IPS-18c (cell line): Measurements from ENCODE around the gene GTF2H4.
"Not testable (repeated sequence)": the region's sequence is repeated elsewhere in the genome, so short reads cannot be mapped to it uniquely, and the experiment has no call there.

Source experiments
- H3K4me3 ChIP-seq: 2 replicates; pipeline ENCODE4 v1.7.0; 2013; ENCODE audit warnings: low read depth, mild to moderate bottlenecking, low read length, moderate library complexity; ENCODE audit not compliant: insufficient read depth
- H3K9me3 ChIP-seq: one replicate; pipeline ENCODE4 v1.6.1; 2013; ENCODE audit warnings: mild to moderate bottlenecking, low read length, moderate library complexity; ENCODE audit not compliant: control insufficient read depth, insufficient read depth

Gene GTF2H4

GRCh38 chr6:30907758-30908591, at the start of gene GTF2H4:
GTF2H4 (plus strand) TSS chr6:30908207.
- Histone ChIP-seq H3K9me3 (no peaks in the 10 kb centered on the region), H3K4me3 (peak within 1 kb of the TSS; percentile 99)

GRCh38 chr6:30859726-30860125, 48.3 kb upstream of the GTF2H4 start:
- not testable (repeated sequence) for H3K9me3 ChIP-seq, H3K4me3 ChIP-seq

- H3K4me3 ChIP-seq = no peak overlapping the region
- peaks cover 8% of the 10 kb centered on the region for H3K9me3 ChIP-seq
Observed at GRCh38 chr6:30861257-30862048, 46.6 kb upstream of the GTF2H4 start.

- peaks cover 8% of the 10 kb centered on the region for H3K9me3 ChIP-seq
- H3K4me3 ChIP-seq = no peak overlapping the region; the same call in 1 of the 2 replicates
Observed at GRCh38 chr6:30862156-30862875, 45.7 kb upstream of the GTF2H4 start.

GRCh38 chr6:30864325-30864724, 43.7 kb upstream of the GTF2H4 start:
- H3K9me3 ChIP-seq = peaks cover 10% of the 10 kb centered on the region
- H3K4me3 ChIP-seq = no peak overlapping the region

- not testable (repeated sequence) for H3K4me3 ChIP-seq
- H3K9me3 ChIP-seq = peaks cover 12% of the 10 kb centered on the region
Observed at GRCh38 chr6:30869241-30869749, 38.7 kb upstream of the GTF2H4 start.

- H3K4me3 ChIP-seq = no peak overlapping the region
- H3K9me3 ChIP-seq = peaks cover 12% of the 10 kb centered on the region
Observed at GRCh38 chr6:30870546-30870945, 37.5 kb upstream of the GTF2H4 start.

- Histone ChIP-seq H3K4me3 (no peak overlapping the region), H3K9me3 (peaks cover 12% of the 10 kb centered on the region)
Observed at GRCh38 chr6:30871592-30872183, 36.3 kb upstream of the GTF2H4 start.

- peaks cover 8% of the 10 kb centered on the region for H3K9me3 ChIP-seq
- no peak overlapping the region for H3K4me3 ChIP-seq
Observed at GRCh38 chr6:30873137-30873640, 34.8 kb upstream of the GTF2H4 start.

- not testable (repeated sequence) for H3K9me3 ChIP-seq, H3K4me3 ChIP-seq
Observed at GRCh38 chr6:30873795-30874194, 34.2 kb upstream of the GTF2H4 start.

- H3K4me3 ChIP-seq = no peak overlapping the region
- H3K9me3 ChIP-seq = peaks cover 4% of the 10 kb centered on the region
Observed at GRCh38 chr6:30875244-30876038, 32.6 kb upstream of the GTF2H4 start.

GRCh38 chr6:30876039-30876730, 31.8 kb upstream of the GTF2H4 start:
- Histone ChIP-seq H3K9me3 (no peaks in the 10 kb centered on the region), H3K4me3 (no peak overlapping the region)

GRCh38 chr6:30877419-30878262, 30.4 kb upstream of the GTF2H4 start:
- Histone ChIP-seq H3K9me3 (no peaks in the 10 kb centered on the region), H3K4me3 (no peak overlapping the region; the same call in 1 of the 2 replicates)

GRCh38 chr6:30879684-30880427, 28.2 kb upstream of the GTF2H4 start:
- no peaks in the 10 kb centered on the region for H3K9me3 ChIP-seq
- no peak overlapping the region for H3K4me3 ChIP-seq
